Measurements from ENCODE around the gene ESPL1.

Gene ESPL1

DNA sequence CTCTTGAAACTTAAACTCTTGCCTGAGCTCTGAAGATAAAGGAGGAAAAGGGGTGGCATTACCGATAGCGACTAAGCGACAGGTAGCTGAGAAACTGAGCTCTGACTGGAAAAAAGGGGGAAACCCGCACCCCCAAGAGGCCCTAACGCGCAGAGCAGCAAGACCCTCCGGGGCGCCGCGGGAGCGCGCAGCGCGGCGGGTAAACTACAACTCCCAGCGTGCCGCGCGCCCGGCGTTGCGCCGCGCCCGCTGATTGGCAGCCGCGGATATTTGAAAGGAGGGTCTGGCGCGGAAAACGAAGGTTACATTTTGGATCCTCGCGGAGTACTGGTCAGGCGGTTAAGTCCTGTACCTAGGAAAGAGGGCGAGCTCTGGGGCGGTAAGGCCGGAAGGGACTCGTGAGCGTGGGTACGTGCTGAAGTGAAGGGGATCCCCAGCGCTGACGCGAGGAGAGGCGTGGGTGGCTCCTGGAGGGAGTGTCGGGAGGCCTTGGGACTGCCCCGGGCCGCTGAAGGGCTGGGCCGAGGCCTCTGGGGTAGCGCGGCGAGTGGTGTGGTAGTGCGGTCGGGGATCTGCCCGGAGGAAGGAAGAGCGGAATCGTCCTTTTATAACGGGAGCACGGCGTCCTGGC is at the start of gene ESPL1:
TSS of gene ESPL1 (plus strand) at position 301 of the 631 bp plus-strand sequence. CDS start 468 bp downstream, outside the sequence.
- Histone ChIP-seq H3K36me3 (ENCODE audit: control insufficient read depth in 2 of 2, insufficient read depth in 2 of 2, low read length in 2 of 2) (no peaks in the 10 kb centered on the region), H3K4me1 (ENCODE audit: control insufficient read depth, insufficient read depth, low read length) (peaks cover 12% of the 10 kb centered on the region), H3K4me3 (ENCODE audit: low read length in 2 of 2) (peak within 1 kb of the TSS; percentile 88 to 90), H3K9me3 (ENCODE audit: control insufficient read depth in 2 of 2, low read length in 2 of 2) (no peaks in the 10 kb centered on the region), H3K27ac (ENCODE audit: low read length) (no peak within 1 kb of the TSS), H3K27me3 (ENCODE audit: control insufficient read depth in 1 of 2, insufficient read depth in 2 of 2, low read length in 2 of 2) (no peaks in the 10 kb centered on the region), H3K9ac (ENCODE audit: low read length in 2 of 2) (peak within 1 kb of the TSS; percentile 55 to 69)

DNA sequence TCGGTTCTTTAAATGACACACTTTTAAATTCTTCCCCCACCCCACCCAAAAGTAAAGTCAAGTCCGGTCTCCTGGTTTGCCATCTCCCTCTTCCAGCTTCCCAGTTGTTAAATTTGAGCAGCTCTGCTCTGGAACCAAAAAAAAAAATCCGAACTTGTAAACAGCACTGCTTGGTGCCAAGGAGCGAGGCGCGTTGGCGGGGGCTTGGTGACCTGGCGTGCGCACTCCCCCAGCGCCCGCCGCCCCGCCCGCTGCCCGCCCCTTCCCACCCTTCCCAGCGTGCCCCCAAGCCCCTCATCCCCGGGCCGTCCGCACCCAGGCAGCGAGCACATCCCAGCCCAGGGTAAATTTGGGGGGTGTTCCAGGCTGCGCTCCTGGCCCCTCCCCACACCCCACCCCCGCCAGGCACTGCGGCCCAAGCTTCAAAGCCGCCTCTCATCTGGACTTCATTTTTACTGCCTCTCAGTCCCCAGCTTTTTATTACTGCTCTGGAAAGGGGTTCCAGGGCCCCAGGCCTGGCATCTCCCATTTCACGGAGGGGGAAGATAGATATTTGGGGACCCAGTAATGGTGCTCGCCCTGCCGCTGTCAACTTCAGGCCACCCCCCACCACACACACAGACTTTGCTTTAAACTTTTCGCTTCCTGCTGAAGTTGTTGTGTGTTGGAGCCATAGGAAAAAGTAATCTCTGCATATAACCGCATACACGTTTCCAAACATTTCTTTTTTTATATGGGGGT is 49.4 kb upstream of the ESPL1 start:
- Histone ChIP-seq H3K4me1 (ENCODE audit: control insufficient read depth, insufficient read depth, low read length) (peaks cover 71% of the 10 kb centered on the region), H3K9ac (ENCODE audit: low read length in 2 of 2) (peak overlapping the region; percentile 60 to 73)

DNA sequence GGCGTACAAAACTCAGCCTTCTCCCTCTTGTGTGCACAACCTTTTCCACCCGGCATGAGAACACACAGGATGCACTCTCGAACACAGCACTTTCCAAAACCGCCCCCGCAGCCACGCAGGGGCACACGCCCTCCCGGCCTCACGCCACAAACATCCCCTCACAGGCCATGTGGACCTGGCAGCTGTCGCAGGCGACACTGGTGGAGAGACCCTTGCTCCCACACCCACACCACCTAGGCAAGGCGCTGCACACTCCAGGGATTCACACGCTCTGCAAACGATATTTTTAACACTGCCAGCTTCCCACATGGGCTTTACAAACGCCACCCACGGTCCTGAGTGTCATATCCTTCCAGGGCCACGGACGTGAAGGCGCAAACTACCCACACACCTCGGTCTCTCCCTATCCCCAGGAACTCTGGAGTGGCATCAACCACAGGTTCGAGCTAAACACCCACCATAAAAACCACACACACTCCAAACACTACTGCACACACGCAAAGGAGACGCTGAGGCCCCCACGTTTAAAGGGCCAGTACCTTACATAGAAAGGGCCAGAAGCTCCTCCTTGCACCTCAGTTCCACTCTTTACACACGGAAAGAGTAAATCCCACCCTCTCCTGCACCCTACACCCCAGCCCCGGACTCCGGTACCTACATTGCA is 48.7 kb upstream of the ESPL1 start:
- H3K9me3 ChIP-seq (ENCODE audit: control insufficient read depth in 2 of 2, low read length in 2 of 2): no peaks in the 10 kb centered on the region
- no peaks in the 10 kb centered on the region for H3K27me3 ChIP-seq (ENCODE audit: control insufficient read depth in 1 of 2, insufficient read depth in 2 of 2, low read length in 2 of 2)
- H3K36me3 ChIP-seq (ENCODE audit: control insufficient read depth in 2 of 2, insufficient read depth in 2 of 2, low read length in 2 of 2): peaks cover 9 to 11% of the 10 kb centered on the region in 2 donors
- H3K4me1 ChIP-seq (ENCODE audit: control insufficient read depth, insufficient read depth, low read length): peaks cover 71% of the 10 kb centered on the region
- H3K27ac ChIP-seq (ENCODE audit: low read length): peak overlapping the region; percentile 99
- peak overlapping the region; percentile 4 to 73 for H3K9ac ChIP-seq (ENCODE audit: low read length in 2 of 2)
- peak overlapping the region; percentile 52 to 88 for H3K4me3 ChIP-seq (ENCODE audit: low read length in 2 of 2)

More for the DNA sequence above, 49.4 kb upstream of the ESPL1 start:
- peak overlapping the region; percentile 99 for H3K27ac ChIP-seq (ENCODE audit: low read length)
- H3K27me3 ChIP-seq (ENCODE audit: control insufficient read depth in 1 of 2, insufficient read depth in 2 of 2, low read length in 2 of 2): no peaks in the 10 kb centered on the region
- H3K36me3 ChIP-seq (ENCODE audit: control insufficient read depth in 2 of 2, insufficient read depth in 2 of 2, low read length in 2 of 2): peaks cover 15 to 16% of the 10 kb centered on the region in 2 donors
- H3K9me3 ChIP-seq (ENCODE audit: control insufficient read depth in 2 of 2, low read length in 2 of 2): no peaks in the 10 kb centered on the region
- peak overlapping the region; percentile 52 to 88 for H3K4me3 ChIP-seq (ENCODE audit: low read length in 2 of 2)

DNA sequence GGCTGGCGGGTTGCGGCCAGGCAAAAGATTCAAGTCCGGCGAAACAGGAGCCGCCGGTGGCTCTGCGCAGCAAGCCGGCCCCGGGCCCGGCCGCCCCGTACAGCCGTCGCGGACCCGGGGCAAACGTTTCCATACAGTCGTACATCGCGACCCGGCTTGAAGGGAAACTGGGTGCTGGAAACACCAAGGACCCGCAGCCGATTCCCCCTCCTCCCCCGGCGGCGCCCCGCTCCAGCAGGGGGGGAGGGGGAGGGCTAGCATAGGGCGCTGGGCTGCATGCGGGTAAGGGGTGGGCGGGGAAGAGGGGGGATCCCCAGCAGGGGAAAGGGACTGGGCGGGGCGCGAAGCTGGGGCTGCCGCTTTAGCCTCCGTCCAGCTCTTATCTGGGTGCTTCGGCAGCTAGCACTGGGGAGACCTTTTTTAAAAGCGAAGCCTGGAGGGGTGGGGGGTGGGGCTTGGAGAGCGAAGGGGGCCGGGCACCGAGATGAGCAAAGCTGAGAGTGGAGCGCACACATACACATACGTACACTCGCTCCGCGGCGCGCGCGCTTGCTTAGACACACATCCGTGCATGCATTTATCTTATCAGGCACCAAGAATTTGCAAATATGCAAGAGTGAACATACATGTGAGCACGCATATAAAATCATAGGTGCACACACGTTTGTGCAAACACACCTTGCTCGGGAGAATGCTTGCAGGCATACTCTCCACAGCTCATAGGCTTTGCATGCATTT is 48.0 kb upstream of the ESPL1 start:
- Histone ChIP-seq H3K27ac (ENCODE audit: low read length) (peak overlapping the region; percentile 99), H3K9me3 (ENCODE audit: control insufficient read depth in 2 of 2, low read length in 2 of 2) (no peaks in the 10 kb centered on the region), H3K27me3 (ENCODE audit: control insufficient read depth in 1 of 2, insufficient read depth in 2 of 2, low read length in 2 of 2) (no peaks in the 10 kb centered on the region), H3K4me3 (ENCODE audit: low read length in 2 of 2) (peak overlapping the region; percentile 52 to 88), H3K4me1 (ENCODE audit: control insufficient read depth, insufficient read depth, low read length) (peaks cover 72% of the 10 kb centered on the region), H3K36me3 (ENCODE audit: control insufficient read depth in 2 of 2, insufficient read depth in 2 of 2, low read length in 2 of 2) (peaks cover 4 to 6% of the 10 kb centered on the region in 2 donors), H3K9ac (ENCODE audit: low read length in 2 of 2) (peak overlapping the region; percentile 58 to 73)

GRCh38 chr12:53220694-53221202 is 47.4 kb upstream of the ESPL1 start:
- H3K9ac ChIP-seq (ENCODE audit: low read length in 2 of 2): peak overlapping the region; percentile 96 to 97
- H3K27me3 ChIP-seq (ENCODE audit: control insufficient read depth in 1 of 2, insufficient read depth in 2 of 2, low read length in 2 of 2): no peaks in the 10 kb centered on the region
- peaks cover 72% of the 10 kb centered on the region for H3K4me1 ChIP-seq (ENCODE audit: control insufficient read depth, insufficient read depth, low read length)
- H3K36me3 ChIP-seq (ENCODE audit: control insufficient read depth in 2 of 2, insufficient read depth in 2 of 2, low read length in 2 of 2): peaks cover 3 to 4% of the 10 kb centered on the region in 2 donors
- peak overlapping the region; percentile 52 to 88 for H3K4me3 ChIP-seq (ENCODE audit: low read length in 2 of 2)
- H3K9me3 ChIP-seq (ENCODE audit: control insufficient read depth in 2 of 2, low read length in 2 of 2): no peaks in the 10 kb centered on the region
- peak overlapping the region; percentile 99 for H3K27ac ChIP-seq (ENCODE audit: low read length)

DNA sequence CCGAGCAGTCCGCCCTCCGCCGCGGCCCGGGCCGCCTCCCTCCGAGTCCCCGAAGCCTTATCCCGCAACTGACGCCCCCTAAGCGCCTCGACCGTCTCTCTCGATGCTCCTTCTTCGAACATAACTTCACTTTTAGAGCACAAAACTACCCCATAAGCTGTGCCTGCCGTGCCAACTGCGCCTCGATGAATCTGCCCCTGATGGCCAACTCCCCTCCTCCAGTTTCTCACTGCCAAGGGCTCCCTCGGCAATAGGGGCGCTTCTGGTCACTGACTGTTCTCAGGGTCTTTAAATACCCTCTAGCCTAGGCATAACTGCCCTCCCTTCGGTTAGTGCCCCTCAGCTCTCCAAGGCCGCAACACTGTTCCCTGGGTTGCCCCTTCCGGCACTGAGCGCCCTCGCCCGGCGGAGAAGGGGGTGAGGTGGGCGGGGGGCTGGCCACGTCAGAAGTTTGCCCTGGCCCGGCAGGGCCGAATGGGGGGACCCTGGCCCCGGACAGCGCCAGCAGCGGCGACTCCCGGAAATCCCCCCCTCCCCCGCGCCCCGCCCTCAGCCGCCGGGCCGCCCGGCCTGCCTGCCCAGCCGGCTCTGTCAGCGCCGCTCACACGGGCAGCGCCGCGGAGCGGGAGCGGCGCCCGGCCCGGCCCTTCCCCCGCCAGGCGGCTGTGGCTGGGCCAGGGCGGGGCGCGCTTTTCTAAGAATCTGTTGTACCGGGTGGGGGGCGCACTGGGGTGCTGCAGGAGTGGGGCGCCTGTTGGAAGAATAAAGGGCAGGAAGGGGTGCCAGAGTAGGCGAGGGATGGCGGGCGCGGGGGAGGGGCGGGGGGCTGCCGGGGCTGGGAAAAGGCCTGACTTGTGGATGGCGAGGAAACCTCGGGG is 46.7 kb upstream of the ESPL1 start:
- Histone ChIP-seq H3K36me3 (ENCODE audit: control insufficient read depth in 2 of 2, insufficient read depth in 2 of 2, low read length in 2 of 2) (peaks cover 0 to 2% of the 10 kb centered on the region in 2 donors), H3K4me1 (ENCODE audit: control insufficient read depth, insufficient read depth, low read length) (peaks cover 68% of the 10 kb centered on the region), H3K9me3 (ENCODE audit: control insufficient read depth in 2 of 2, low read length in 2 of 2) (no peaks in the 10 kb centered on the region), H3K9ac (ENCODE audit: low read length in 2 of 2) (peak overlapping the region; percentile 96 to 97), H3K27ac (ENCODE audit: low read length) (peak overlapping the region; percentile 99), H3K4me3 (ENCODE audit: low read length in 2 of 2) (peak overlapping the region; percentile 88 to 91), H3K27me3 (ENCODE audit: control insufficient read depth in 1 of 2, insufficient read depth in 2 of 2, low read length in 2 of 2) (no peaks in the 10 kb centered on the region)

DNA sequence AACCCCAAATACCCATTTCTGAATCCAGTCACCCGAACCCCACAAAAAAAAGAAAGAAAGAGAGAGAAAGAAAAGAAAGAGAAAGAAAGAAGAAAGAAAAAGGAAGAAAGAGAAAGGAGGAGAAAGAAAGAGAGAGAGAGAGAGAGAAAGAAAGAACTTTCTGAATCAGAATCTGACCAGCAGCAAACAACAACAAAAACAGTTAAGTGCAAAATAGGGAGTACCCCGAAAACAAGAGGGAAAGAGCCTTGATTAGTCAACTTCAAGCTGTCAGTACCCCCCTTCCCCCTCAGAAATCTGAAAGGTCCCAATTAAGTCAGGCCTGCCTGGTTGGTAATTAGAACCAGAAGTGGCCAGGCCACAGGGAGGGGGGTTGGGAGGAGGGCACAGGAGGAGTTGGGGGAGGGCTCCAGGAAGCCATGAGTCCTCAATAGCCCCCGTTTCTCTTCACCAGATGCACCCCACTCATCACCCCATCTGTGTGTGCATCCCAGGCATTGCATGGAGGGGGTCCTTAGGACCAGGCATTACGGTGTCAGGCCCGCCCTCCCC is 45.9 kb upstream of the ESPL1 start:
- H3K4me1 ChIP-seq (ENCODE audit: control insufficient read depth, insufficient read depth, low read length): peaks cover 63% of the 10 kb centered on the region
- H3K27me3 ChIP-seq (ENCODE audit: control insufficient read depth in 1 of 2, insufficient read depth in 2 of 2, low read length in 2 of 2): no peaks in the 10 kb centered on the region
- peaks cover 0 to 2% of the 10 kb centered on the region in 2 donors for H3K36me3 ChIP-seq (ENCODE audit: control insufficient read depth in 2 of 2, insufficient read depth in 2 of 2, low read length in 2 of 2)
- peak overlapping the region; percentile 99 for H3K27ac ChIP-seq (ENCODE audit: low read length)
- no peaks in the 10 kb centered on the region for H3K9me3 ChIP-seq (ENCODE audit: control insufficient read depth in 2 of 2, low read length in 2 of 2)
- peak overlapping the region; percentile 4 to 88 for H3K4me3 ChIP-seq (ENCODE audit: low read length in 2 of 2)
- peak overlapping the region; percentile 6 to 65 for H3K9ac ChIP-seq (ENCODE audit: low read length in 2 of 2)

- Histone ChIP-seq H3K27ac (ENCODE audit: low read length) (peak overlapping the region; percentile 99), H3K9ac (ENCODE audit: low read length in 2 of 2) (peak overlapping the region; percentile 51 to 65)
These were observed 45.3 kb upstream of the ESPL1 start for GRCh38 chr12:53222806-53223261.

DNA sequence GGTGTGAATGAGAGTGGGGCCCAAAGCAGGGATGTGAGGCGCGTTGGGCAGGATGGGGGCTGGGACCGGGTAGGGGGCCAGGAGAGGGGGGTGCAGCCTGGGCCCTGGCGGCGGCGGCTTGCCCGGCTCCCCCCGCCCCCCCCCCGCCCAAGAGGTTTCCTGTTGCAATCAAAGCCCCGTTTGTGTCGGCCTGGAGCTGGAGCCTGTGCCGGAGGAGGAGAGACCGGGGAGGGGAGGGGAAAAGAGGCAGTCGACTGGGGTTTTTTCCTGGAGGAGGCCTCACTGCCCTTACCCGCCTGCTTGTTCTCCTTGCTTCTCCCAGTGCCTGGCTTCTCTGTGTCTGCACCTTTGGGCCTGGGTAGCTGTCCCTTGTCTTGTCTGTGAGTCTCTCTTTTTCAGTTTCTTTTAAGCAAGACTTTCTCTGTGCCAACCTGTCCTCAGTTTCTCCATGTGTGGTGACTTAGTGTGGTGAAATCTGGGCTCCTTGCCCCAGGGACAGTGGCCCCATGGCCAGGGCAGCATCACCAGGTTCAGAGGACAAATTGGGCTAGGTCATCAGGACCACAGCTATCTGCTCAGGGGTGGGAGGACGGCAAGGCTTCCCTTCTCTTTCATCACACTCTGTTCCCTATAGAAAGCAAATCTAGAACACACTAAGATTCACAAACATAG is 44.6 kb upstream of the ESPL1 start:
- Histone ChIP-seq H3K27me3 (ENCODE audit: control insufficient read depth in 1 of 2, insufficient read depth in 2 of 2, low read length in 2 of 2) (no peaks in the 10 kb centered on the region), H3K4me3 (ENCODE audit: low read length in 2 of 2) (peak overlapping the region in 1 of 2 donors; percentile 56), H3K27ac (ENCODE audit: low read length) (peak overlapping the region; percentile 99), H3K4me1 (ENCODE audit: control insufficient read depth, insufficient read depth, low read length) (peaks cover 52% of the 10 kb centered on the region), H3K9me3 (ENCODE audit: control insufficient read depth in 2 of 2, low read length in 2 of 2) (no peaks in the 10 kb centered on the region), H3K9ac (ENCODE audit: low read length in 2 of 2) (peak overlapping the region; percentile 42), H3K36me3 (ENCODE audit: control insufficient read depth in 2 of 2, insufficient read depth in 2 of 2, low read length in 2 of 2) (peaks cover 0 to 6% of the 10 kb centered on the region in 2 donors)

More at GRCh38 chr12:53222806-53223261, 45.3 kb upstream of the ESPL1 start:
- peaks cover 0 to 6% of the 10 kb centered on the region in 2 donors for H3K36me3 ChIP-seq (ENCODE audit: control insufficient read depth in 2 of 2, insufficient read depth in 2 of 2, low read length in 2 of 2)
- H3K27me3 ChIP-seq (ENCODE audit: control insufficient read depth in 1 of 2, insufficient read depth in 2 of 2, low read length in 2 of 2): no peaks in the 10 kb centered on the region
- H3K9me3 ChIP-seq (ENCODE audit: control insufficient read depth in 2 of 2, low read length in 2 of 2): no peaks in the 10 kb centered on the region
- peak overlapping the region in 1 of 2 donors; percentile 29 for H3K4me3 ChIP-seq (ENCODE audit: low read length in 2 of 2)
- H3K4me1 ChIP-seq (ENCODE audit: control insufficient read depth, insufficient read depth, low read length): peaks cover 57% of the 10 kb centered on the region
